K562 treated with DMSO at 1 percent for 24 hours (cell line): ENCODE measurements around the gene TAS2R50. TPM values are rescaled to one million over a fixed set of nuclear protein-coding genes. Genes with fewer than 3 reads are reported as not detected.

Source experiments
- total RNA-seq: library from RNA; unstranded; fragments of 300-600 nt; gene quantifications from 2 replicates; pipeline ENCODE4 v1.2.3, GENCODE V29; 2022; ENCODE audit warnings: low read depth; ENCODE audit not compliant: insufficient read depth

TAS2R50 gene
- not detected in 2 replicates for total RNA-seq

GRCh38 chr12:10986812-10987211 lies at the start of gene TAS2R50:
TAS2R50 (minus strand) TSS chr12:10986912; CDS start chr12:10986860, 52 bp downstream.

GRCh38 chr12:11031307-11031706 lies 44.6 kb upstream of the TAS2R50 start, which contains the start of gene TAS2R31:
TAS2R31 (minus strand) TSS chr12:11031407; CDS start chr12:11031335, 72 bp downstream.

GRCh38 chr12:11022520-11022919 lies 35.8 kb upstream of the TAS2R50 start, which contains the start of gene TAS2R19:
TAS2R19 (minus strand) TSS chr12:11022620; CDS start chr12:11022571, 49 bp downstream.

GRCh38 chr12:10998204-10998603 lies 11.5 kb upstream of the TAS2R50 start, which contains the start of gene TAS2R20:
TAS2R20 (minus strand) TSS chr12:10998304; CDS start chr12:10997875, 429 bp downstream.

GRCh38 chr12:10939163-10939562 lies 47.5 kb downstream of the TAS2R50 start, which contains the start of gene TAS2R14:
TAS2R14 (minus strand) TSS chr12:10939263; CDS start chr12:10939207, 56 bp downstream.

Other genes with a start within 250 kb of the TAS2R50 start
- gene TAS2R7, start 184.3 kb downstream of the TAS2R50 start, total RNA-seq = not detected in 2 replicates
- gene TAS2R8, start 179.6 kb downstream of the TAS2R50 start, total RNA-seq = not detected in 2 replicates
- not detected in 2 replicates for gene TAS2R9, start 176.7 kb downstream of the TAS2R50 start, total RNA-seq
- not detected in 2 replicates for gene TAS2R10, start 160.6 kb downstream of the TAS2R50 start, total RNA-seq
- gene PRR4, start 137.4 kb downstream of the TAS2R50 start, total RNA-seq = 2.1 TPM in 1 of 2 replicates, not detected in the other
- not detected in 2 replicates for gene PRH1, start 102.7 kb downstream of the TAS2R50 start, total RNA-seq
- gene TAS2R13, start 77.3 kb downstream of the TAS2R50 start, total RNA-seq = not detected in 2 replicates
- gene PRH2, start 57.7 kb downstream of the TAS2R50 start, total RNA-seq = not detected in 2 replicates
- 0.17 TPM in 1 of 2 replicates, not detected in the other for gene TAS2R14, start 47.6 kb downstream of the TAS2R50 start, total RNA-seq
- gene TAS2R20, start 11.4 kb upstream of the TAS2R50 start, total RNA-seq = not detected in 2 replicates
- gene TAS2R19, start 35.7 kb upstream of the TAS2R50 start, total RNA-seq = not detected in 2 replicates
- gene TAS2R31, start 44.5 kb upstream of the TAS2R50 start, total RNA-seq = not detected in 2 replicates
- not detected in 2 replicates for gene TAS2R46, start 75.4 kb upstream of the TAS2R50 start, total RNA-seq
- gene TAS2R43, start 105.4 kb upstream of the TAS2R50 start, total RNA-seq = not detected in 2 replicates
- not detected in 2 replicates for gene TAS2R30, start 147.7 kb upstream of the TAS2R50 start, total RNA-seq
- 9.0 and 9.7 TPM in 2 replicates for gene SMIM10L1, start 184.3 kb upstream of the TAS2R50 start, total RNA-seq
- gene TAS2R42, start 200.0 kb upstream of the TAS2R50 start, total RNA-seq = not detected in 2 replicates